HCT116 (cell line): ENCODE data around the gene SLAMF7. TPM values are rescaled to one million over a fixed set of nuclear protein-coding genes. Genes with fewer than 3 reads are reported as not detected.

Source experiments
- ATAC-seq: fragments of 200-7000 bp; cut with Tn5 transposase; 2 replicates; pipeline ENCODE4 v1.9.1; 2020; ENCODE audit warnings: mild to moderate bottlenecking, moderate library complexity
- BruUV-seq: library from RNA; stranded (reverse); fragments of 400-500 nt; replicated peaks from 2 replicates; lab custom pipeline; 2021; lab: Mats Ljungman, UMichigan
- CTCF ChIA-PET: fragments of 300-600 bp; sonication (Branson Sonifier 250); formaldehyde crosslinking; loops from one replicate; lab custom pipeline; 2021; ENCODE audit warnings: antibody characterized with exemption; lab: Charles Lee
- POLR2A ChIA-PET: fragments of 300-600, 350-600 bp; sonication (Branson Sonifier 250); formaldehyde crosslinking; loops from one replicate; lab custom pipeline; 2021; ENCODE audit warnings: antibody characterized with exemption; lab: Charles Lee
- RAD21 ChIA-PET, 2 experiments: fragments of 300-600 bp; sonication (Branson Sonifier 250); formaldehyde crosslinking; loops; one replicate each; lab custom pipeline; 2023; ENCODE audit warnings: low total read pairs in 2 of 2; ENCODE audit not compliant: uncharacterized antibody in 2 of 2, unreplicated experiment in 2 of 2, low non-redundant PET in 1 of 2; lab: Charles Lee
- DNase-seq: peaks from one replicate; pipeline ENCODE4 v3.0.0-alpha.2; 2010; ENCODE audit warnings: low read depth, low spot score
- H2AFZ ChIP-seq: fragments of 200-600 bp; shearing (Covaris generic), sonication (generic); 2 replicates; pipeline ENCODE4 v1.6.1; 2017; ENCODE audit warnings: low read depth, mixed run types, mixed read lengths, antibody characterized with exemption, low read length; ENCODE audit not compliant: poor library complexity, severe bottlenecking
- H3K27ac ChIP-seq: 2 replicates; pipeline ENCODE4 v1.5.1; 2012; ENCODE audit warnings: low read depth, low read length
- H3K27me3 ChIP-seq: fragments of 200-600 bp; sonication (generic); 2 replicates; pipeline ENCODE4 v1.6.1; 2016; ENCODE audit warnings: mixed run types, low read length, mixed read lengths; ENCODE audit not compliant: insufficient read depth
- H3K36me3 ChIP-seq, 2 experiments: fragments of 200-500 bp in 1 of 2; fragments of 200-600 bp in 1 of 2; sonication (Bioruptor generic) in 1 of 2; sonication (generic) in 1 of 2; 2 replicates each; pipeline versions ENCODE4 v1.5.1 to v1.6.1; 2014 to 2016; ENCODE audit warnings: low read length in 2 of 2, inconsistent platforms in 1 of 2, mixed read lengths in 1 of 2, mixed run types in 1 of 2; ENCODE audit not compliant: insufficient read depth in 2 of 2, control insufficient read depth in 1 of 2
- H3K4me1 ChIP-seq, 2 experiments: fragments of 200-600 bp in 1 of 2; sonication (generic) in 1 of 2; 2 replicates each; pipeline versions ENCODE4 v1.5.1 to v1.6.1; 2012 to 2017; ENCODE audit warnings: low read length in 2 of 2, inconsistent platforms in 1 of 2, mild to moderate bottlenecking in 1 of 2, mixed read lengths in 1 of 2, mixed run types in 1 of 2, moderate library complexity in 1 of 2; ENCODE audit not compliant: insufficient read depth in 2 of 2, control insufficient read depth in 1 of 2
- H3K4me2 ChIP-seq: fragments of 200-600 bp; sonication (generic); 2 replicates; pipeline ENCODE4 v1.6.1; 2017; ENCODE audit warnings: mixed run types, low read length, mixed read lengths
- H3K4me3 ChIP-seq, 2 experiments: fragments of 200-600 bp in 1 of 2; sonication (generic) in 1 of 2; replicated peaks in 1 of 2; 2 replicates each; pipeline ENCODE4 v1.5.1; 2011 to 2016; ENCODE audit warnings: low read length in 2 of 2, control low read depth in 1 of 2, low read depth in 1 of 2, mild to moderate bottlenecking in 1 of 2, mixed read lengths in 1 of 2, mixed run types in 1 of 2
- H3K79me2 ChIP-seq: fragments of 200-600 bp; sonication (generic); 2 replicates; pipeline ENCODE4 v1.6.1; 2017; ENCODE audit warnings: mild to moderate bottlenecking, mixed run types, low read length, moderate library complexity, mixed read lengths; ENCODE audit not compliant: insufficient read depth
- H3K9ac ChIP-seq: fragments of 200-600 bp; sonication (generic); 2 replicates; pipeline ENCODE4 v1.6.1; 2016; ENCODE audit warnings: low read length, mixed read lengths
- H3K9me2 ChIP-seq: fragments of 200-600 bp; sonication (generic), shearing (Covaris generic); 2 replicates; pipeline ENCODE4 v1.6.1; 2017; ENCODE audit warnings: mixed run types, mild to moderate bottlenecking, moderate library complexity; ENCODE audit not compliant: insufficient read depth
- H3K9me3 ChIP-seq, 2 experiments: fragments of 200-500 bp in 1 of 2; fragments of 200-600 bp in 1 of 2; sonication (Bioruptor generic) in 1 of 2; sonication (generic) in 1 of 2; 2 replicates each; pipeline ENCODE4 v1.6.1; 2014 to 2017; ENCODE audit warnings: low read length in 2 of 2, mixed read lengths in 2 of 2, inconsistent platforms in 1 of 2, low read depth in 1 of 2, mild to moderate bottlenecking in 1 of 2, mixed run types in 1 of 2, moderate library complexity in 1 of 2; ENCODE audit not compliant: control insufficient read depth in 1 of 2, insufficient read depth in 1 of 2
- H4K20me1 ChIP-seq: fragments of 200-600 bp; sonication (generic), shearing (Covaris generic); 2 replicates; pipeline ENCODE4 v1.6.1; 2017; ENCODE audit warnings: mixed run types, mild to moderate bottlenecking, moderate library complexity; ENCODE audit not compliant: insufficient read depth
- CBX3 ChIP-seq: IDR thresholded peaks from 2 replicates; pipeline ENCODE4 v1.6.1; 2012; ENCODE audit warnings: low read depth
- CTCF ChIP-seq, 3 experiments: fragments of 200-600 bp in 1 of 3; sonication (generic) in 1 of 3; IDR thresholded peaks in 2 of 3; conservative IDR thresholded peaks in 1 of 3; 2 replicates each; pipeline ENCODE4 v1.5.1; 2012 to 2017; ENCODE audit warnings: low read depth in 2 of 3, low read length in 2 of 3, antibody characterized with exemption in 1 of 3, borderline replicate concordance in 1 of 3, control low read depth in 1 of 3, mild to moderate bottlenecking in 1 of 3, mixed read lengths in 1 of 3, mixed run types in 1 of 3, moderate library complexity in 1 of 3; ENCODE audit not compliant: insufficient read depth in 1 of 3
- EGR1 ChIP-seq: IDR thresholded peaks from 2 replicates; pipeline ENCODE4 v1.6.1; 2012; ENCODE audit warnings: low read depth
- FOSL1 ChIP-seq: IDR thresholded peaks from 2 replicates; pipeline ENCODE4 v1.6.1; 2012; ENCODE audit warnings: low read depth
- JUND ChIP-seq: IDR thresholded peaks from 2 replicates; pipeline ENCODE4 v1.6.1; 2012
- POLR2A ChIP-seq: IDR thresholded peaks from 2 replicates; pipeline ENCODE4 v1.7.0; 2011; ENCODE audit warnings: borderline replicate concordance; ENCODE audit not compliant: insufficient read depth, insufficient read length; ENCODE audit errors: extremely low read depth
- POLR2AphosphoS5 ChIP-seq: IDR thresholded peaks from 2 replicates; pipeline ENCODE4 v1.6.1; 2011; ENCODE audit warnings: mild to moderate bottlenecking, low read depth, low read length, moderate library complexity
- RAD21 ChIP-seq: IDR thresholded peaks from 2 replicates; pipeline ENCODE4 v1.6.1; 2012; ENCODE audit warnings: low read depth, mild to moderate bottlenecking
- REST ChIP-seq: IDR thresholded peaks from 2 replicates; pipeline ENCODE4 v1.6.1; 2012; ENCODE audit warnings: low read depth
- SP1 ChIP-seq: IDR thresholded peaks from 2 replicates; pipeline ENCODE4 v1.6.1; 2012; ENCODE audit warnings: low read depth
- SRF ChIP-seq: IDR thresholded peaks from 2 replicates; pipeline ENCODE4 v1.6.1; 2012; ENCODE audit warnings: low read depth
- TCF7L2 ChIP-seq: IDR thresholded peaks from 2 replicates; pipeline ENCODE4 v1.7.0; 2011; ENCODE audit warnings: borderline replicate concordance, inconsistent platforms; ENCODE audit not compliant: insufficient read depth, insufficient read length; ENCODE audit errors: extremely low read depth
- YY1 ChIP-seq: IDR thresholded peaks from 2 replicates; pipeline ENCODE4 v1.6.1; 2011; ENCODE audit warnings: low read length, low read depth, moderate library complexity, mild to moderate bottlenecking; ENCODE audit not compliant: insufficient replicate concordance; ENCODE audit errors: extremely low read depth
- ZFX ChIP-seq: fragments of 450-650 bp; IDR thresholded peaks from 2 replicates; pipeline ENCODE4 v1.6.1; 2017
- ZNF274 ChIP-seq: fragments of 200-500 bp; sonication (Bioruptor generic); IDR thresholded peaks from 2 replicates; pipeline ENCODE4 v1.6.1; 2014; ENCODE audit warnings: mild to moderate bottlenecking, low read depth, low read length, inconsistent platforms
- intact Hi-C: fragments of 100-400 bp; cut with micrococcal nuclease; formaldehyde crosslinking; loops from 2 replicates; pipeline ENCODE4 v1.10.0; 2022
- total RNA-seq: library from RNA; stranded (reverse); gene quantifications from one replicate; pipeline ENCODE4 v1.2.1, GENCODE V29; 2021; ENCODE audit not compliant: unreplicated experiment

The SLAMF7 gene
- total RNA-seq, 1 experiment from 2014 or later: 0.34 TPM

- BruUV-seq: no TSS peak
Observed at GRCh38 chr1:160789702-160790611, 50.9 kb downstream of the SLAMF7 start.

More at GRCh38 chr1:160789702-160790611, 50.9 kb downstream of the SLAMF7 start:
- POLR2A ChIA-PET: no interaction called here
- TF ChIP-seq YY1 (no peak), CTCF (IDR thresholded peaks at IDR 0.05 in 2 of 3, conservative IDR thresholded peaks at IDR 0.05 in 1 of 3; ENCODE audit: borderline replicate concordance in 1 of 3, insufficient read depth in 1 of 3, low read depth in 2 of 3, low read length in 2 of 3) (no peak), JUND (no peak), SP1 (no peak), ZNF274 (no peak), TCF7L2 (no peak), FOSL1 (no peak), POLR2A (no peak), ZFX (no peak), SRF (no peak), EGR1 (no peak), RAD21 (no peak), REST (no peak), CBX3 (no peak), POLR2AphosphoS5 (no peak)
- TF ChIP-seq, all 23 proteins: peak for 0
- intact Hi-C loops: no loop called here
- Histone ChIP-seq H3K9ac (no peak overlapping the region), H3K4me3 (no peak overlapping the region), H4K20me1 (no peaks in the 10 kb centered on the region), H3K4me2 (no peak overlapping the region), H3K4me1 (no peaks in the 10 kb centered on the region), H3K9me2 (no peaks in the 10 kb centered on the region), H3K9me3 (no peaks in the 10 kb centered on the region), H3K79me2 (no peaks in the 10 kb centered on the region), H3K27ac (no peak overlapping the region), H3K36me3 (no peaks in the 10 kb centered on the region), H2AFZ (no peak overlapping the region), H3K27me3 (no peaks in the 10 kb centered on the region)
- ATAC-seq (no peak), DNase-seq (no peak)
- ChIA-PET CTCF (no interaction called here), RAD21 (no interaction called here)
